RPMI8226 (cell line): Measurements from ENCODE around the gene CDH13.

Experiments used
- DNase-seq: peaks from one replicate; pipeline ENCODE4 v3.0.0-alpha.2; 2015

The CDH13 gene

DNA sequence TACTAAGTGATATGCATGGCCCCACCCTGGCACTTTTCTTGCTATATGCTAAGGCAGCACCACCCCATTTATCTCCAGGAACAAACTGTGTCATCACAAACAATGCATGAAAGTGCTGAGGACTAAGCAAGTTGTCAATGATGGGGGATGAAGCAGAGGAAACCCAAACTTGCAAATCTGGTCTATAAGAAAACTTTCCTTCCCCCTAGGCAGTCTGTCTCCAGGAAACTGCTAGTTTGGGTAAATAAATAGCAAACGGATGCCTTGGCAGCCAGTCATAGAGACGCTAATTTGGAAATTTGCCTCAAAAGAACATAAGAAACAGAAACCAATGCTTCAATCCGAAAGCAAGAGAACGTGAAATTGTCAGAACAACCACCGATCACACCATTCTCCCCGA lies 1175.4 kb downstream of the CDH13 start:
- DNase-seq = peak; percentile 33

DNA sequence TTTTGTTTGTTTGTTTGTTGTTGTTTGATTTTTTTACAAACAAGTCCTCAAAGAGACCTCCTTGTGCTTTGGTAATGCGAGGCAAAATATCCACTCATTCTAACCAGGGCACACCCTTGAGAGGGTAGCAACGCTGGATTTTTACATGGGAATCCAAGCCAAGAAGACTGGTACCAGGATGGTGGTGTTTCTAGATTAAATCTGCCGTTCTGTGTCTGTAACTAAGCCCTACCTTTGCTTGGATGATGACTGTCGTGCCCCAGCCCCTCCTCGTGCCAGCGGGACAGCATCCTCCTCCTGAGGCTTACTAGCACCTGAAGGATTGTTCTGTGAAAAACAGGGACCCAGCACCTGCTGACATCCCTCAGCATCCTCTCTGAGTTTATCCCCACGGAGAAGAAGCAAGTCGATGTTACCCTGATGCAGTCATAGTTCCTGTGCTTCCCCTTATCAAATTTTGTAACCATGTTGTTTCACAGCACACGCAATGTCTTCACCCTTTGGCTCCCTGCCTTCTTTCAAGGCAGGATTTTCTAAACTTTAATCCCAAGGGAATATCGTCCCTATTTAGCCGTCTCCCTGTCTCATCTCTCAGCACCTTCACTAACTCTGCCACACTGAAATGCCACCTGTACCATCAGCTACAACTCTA lies 1175.9 kb downstream of the CDH13 start:
- DNase-seq = no peak

DNA sequence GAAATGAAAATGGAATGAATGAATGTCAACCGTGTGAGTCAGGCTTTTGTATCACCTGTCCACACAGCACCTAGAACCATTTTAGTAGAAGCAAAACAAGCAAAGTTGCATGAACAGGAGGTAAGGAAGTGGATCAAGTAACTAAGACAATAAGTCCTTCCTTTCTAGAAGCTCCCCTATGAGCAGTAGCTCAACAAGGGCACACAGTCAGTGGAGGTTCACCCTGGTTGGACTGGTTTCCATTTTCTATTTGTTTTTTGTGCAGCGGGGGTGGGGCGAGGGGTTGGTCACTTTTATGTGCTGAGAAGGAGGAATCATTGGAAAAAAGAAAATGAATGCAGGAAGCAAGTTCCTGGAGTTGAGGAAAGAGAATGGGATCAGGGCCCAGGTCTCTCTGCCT lies 1177.0 kb downstream of the CDH13 start:
- no peak for DNase-seq

DNA sequence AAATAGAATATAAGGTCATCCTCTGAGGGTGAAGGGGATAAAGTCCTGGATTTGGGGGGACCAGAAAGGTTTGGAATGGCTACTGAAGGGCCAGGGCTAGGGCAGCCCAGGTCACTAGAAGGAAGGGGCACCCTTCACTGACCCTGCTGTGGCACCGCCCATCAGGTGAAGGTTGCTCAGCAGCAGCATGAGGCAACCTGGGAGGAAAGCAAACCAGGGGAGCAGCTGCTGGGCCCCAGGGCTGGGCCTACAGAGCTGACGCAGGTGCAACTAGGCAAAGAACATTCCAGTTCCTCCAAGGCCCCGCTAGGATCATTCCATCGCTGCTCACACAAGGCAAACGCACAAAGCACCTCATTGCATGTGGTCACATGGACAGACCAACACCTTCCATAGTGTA lies 1177.6 kb downstream of the CDH13 start:
- DNase-seq = no peak

DNA sequence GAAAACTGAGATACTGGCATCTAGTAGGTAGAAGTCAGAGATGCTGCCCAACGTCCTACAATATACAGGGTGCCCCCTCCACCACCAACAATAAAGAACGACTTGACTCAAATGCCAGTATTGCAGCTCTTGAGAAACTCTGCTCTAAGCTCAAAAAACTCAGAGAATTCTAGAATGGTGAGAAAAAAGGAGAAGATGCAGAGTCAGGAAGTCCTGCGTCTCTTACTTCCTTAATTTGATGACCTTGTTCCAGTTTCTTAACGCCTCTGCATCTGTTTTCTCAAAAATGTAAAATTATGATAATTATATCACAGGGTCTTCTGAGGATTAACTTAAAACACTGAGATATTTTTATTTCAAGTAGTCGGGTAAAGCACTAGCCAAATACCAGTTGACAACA lies 1179.3 kb downstream of the CDH13 start:
- DNase-seq = peak; percentile 22

GRCh38 chr16:83806731-83807130 lies 1180.0 kb downstream of the CDH13 start:
- DNase-seq = no peak

GRCh38 chr16:83807327-83807709 lies 1180.5 kb downstream of the CDH13 start:
- DNase-seq = no peak

DNA sequence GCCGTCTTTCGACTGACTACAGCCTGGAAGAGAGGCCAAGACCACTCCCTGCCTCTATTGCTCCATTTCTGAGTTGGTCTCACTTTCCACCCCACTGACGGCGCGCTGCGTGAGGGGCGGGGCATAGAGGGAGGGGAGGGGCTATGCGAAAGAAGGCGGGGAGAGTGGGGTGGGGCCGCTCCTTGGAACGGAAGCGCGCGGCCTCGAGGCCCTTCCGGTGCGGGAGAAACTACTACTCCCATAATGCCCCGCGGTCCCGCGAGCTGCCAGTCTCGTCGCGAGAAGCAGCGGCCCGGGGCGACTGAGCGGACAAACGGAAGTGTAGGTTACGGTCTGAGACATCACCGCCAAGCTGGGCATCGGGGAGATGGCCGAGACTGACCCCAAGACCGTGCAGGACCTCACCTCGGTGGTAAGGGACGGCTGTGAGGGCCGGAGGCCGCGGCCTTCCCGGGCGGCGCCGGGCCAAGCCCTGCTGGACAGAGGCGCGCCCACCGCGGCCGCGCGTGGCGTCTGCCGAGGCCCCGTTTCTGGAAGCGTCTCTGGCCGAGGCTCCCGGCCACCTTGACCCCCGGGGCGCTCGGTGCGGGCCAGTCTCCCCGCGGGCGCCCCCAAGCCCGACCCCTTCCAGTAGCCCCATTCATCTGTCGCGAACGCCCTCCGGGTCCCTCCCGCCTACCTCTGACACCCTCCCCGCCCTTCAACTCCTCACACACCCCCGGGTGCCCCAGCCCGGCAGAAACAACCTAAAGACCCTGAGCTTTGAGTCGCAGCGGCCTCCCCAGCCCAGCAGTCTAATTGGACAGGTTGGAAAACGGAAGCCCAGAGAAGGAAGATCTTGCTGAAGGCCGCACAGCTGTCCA lies 1181.2 kb downstream of the CDH13 start, which contains the start of gene HSBP1:
Gene HSBP1, plus strand, starts transcription at position 269 of the 863 bp plus-strand sequence. Its CDS starts 99 bp downstream, at position 368.
- DNase-seq = peak; percentile 89

- no peak for DNase-seq
Observed at GRCh38 chr16:83808573-83809014, 1181.8 kb downstream of the CDH13 start.

- DNase-seq = no peak
Observed at GRCh38 chr16:83809092-83809491, 1182.3 kb downstream of the CDH13 start.

DNA sequence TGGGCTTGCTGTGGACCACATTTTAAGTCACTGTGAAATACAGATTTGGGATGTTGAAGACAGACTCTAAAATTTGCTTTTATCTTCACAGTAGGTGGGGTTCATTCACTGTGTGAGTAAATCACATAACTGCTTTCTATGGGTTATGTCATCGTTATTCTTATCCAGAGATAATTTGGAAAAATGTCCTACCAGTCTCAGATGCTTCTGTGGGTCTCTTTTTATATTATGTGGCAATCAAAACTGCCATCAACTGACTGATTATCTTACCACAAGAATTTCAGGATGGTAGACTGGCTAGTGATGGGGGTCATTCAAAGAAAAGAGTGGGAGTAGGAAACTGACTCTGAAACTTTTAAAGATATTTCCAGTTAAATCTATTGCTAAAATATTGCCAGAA lies 1184.1 kb downstream of the CDH13 start:
- no peak for DNase-seq

GRCh38 chr16:83813823-83814658 lies 1187.3 kb downstream of the CDH13 start:
- peak; percentile 91 for DNase-seq

GRCh38 chr16:83814659-83814985 lies 1187.9 kb downstream of the CDH13 start:
- no peak for DNase-seq

- DNase-seq = no peak
Observed at GRCh38 chr16:83817022-83817421, 1190.3 kb downstream of the CDH13 start.

- DNase-seq = no peak
Observed at GRCh38 chr16:83818276-83818675, 1191.5 kb downstream of the CDH13 start.

DNA sequence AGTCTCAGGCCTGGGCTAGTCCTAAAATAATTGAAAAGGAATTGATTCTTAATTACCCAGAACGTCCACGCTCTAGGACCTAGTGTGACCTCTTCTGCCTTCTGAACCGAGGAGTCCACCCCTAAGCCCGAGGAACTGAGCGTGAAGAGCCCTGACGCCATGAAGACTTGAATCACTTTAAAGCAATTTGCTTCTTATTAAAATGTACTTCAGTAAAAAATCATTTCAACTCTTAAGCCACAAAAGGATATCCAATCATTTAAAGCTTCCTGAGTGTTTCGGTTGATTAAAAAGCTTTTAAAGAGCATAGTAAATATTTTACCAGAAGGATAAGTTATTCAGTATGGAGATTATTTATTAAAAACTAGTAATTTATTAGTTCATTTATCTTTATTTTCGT lies 1192.6 kb downstream of the CDH13 start:
- no peak for DNase-seq

- peak; percentile 75 for DNase-seq
Observed at GRCh38 chr16:83826146-83826913, 1199.6 kb downstream of the CDH13 start.

DNA sequence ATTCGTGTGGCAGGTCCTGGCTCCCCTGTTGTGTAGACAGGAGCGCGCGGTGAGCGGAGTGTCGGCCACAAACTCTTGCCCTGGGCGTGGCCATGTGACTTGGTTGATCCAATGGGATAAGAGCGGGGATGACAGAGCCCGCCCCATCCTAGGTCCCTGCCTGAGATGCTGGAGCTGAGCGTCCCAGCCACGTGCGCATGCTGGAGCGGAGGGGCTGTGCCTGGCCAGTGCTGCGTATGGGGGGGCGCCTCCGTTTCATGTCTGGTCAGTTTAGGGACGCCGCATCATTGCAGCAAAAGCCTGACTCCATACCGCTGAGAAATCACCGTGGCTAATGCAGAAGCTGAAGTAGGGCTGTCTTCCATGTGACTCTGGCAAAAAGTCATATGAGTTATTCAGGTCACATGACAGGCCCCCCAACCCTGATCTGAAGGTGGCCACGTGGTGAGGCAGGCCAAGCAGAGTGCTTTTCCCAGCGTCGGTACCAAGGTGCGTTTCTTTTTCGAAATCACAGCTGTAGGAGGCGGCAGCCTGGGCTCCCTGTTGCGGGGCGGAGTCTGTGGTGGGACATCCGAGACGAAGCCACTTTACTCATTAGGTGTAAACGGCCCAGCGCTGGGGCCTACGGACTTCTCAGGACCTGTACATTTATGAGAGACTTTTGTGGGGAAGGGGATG lies 1203.5 kb downstream of the CDH13 start:
- DNase-seq = no peak

- no peak for DNase-seq
Observed at GRCh38 chr16:83830769-83831455, 1204.1 kb downstream of the CDH13 start.

- DNase-seq = no peak
Observed at GRCh38 chr16:83831456-83831987, 1204.8 kb downstream of the CDH13 start.

DNA sequence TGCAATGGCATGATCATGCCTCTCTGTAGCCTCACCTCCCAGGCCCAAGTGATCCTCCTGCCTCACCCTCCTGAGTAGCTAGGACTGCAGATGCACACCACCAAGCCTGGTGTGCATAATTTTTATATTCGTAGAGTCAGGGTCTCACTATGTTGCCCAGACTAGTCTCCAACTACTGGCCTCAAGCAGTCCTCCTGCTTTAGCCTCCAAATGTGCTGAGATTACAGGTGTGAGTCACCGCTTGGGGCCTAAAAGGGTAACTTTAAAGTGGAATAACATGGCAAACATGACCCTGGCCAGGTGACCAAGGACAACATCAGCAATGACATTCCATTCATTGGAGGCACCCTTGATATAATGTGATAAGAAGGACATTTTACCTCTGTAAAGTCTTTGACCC lies 1207.2 kb downstream of the CDH13 start:
- no peak for DNase-seq
